ENCODE results near the gene CSNK2B.
A peak's percentile ranks its signal among the peaks of the same experiment; 100 is the strongest.

Gene CSNK2B

GRCh38 chr6:31662124-31662723, 3.7 kb upstream of the CSNK2B start:
- no peak for DNase-seq

- no peak for DNase-seq
Observed at GRCh38 chr6:31663126-31663960, 2.5 kb upstream of the CSNK2B start.

- no peak for DNase-seq
Observed at GRCh38 chr6:31663961-31664789, 1.7 kb upstream of the CSNK2B start.

- peak; percentile 82 for DNase-seq
Observed at GRCh38 chr6:31664790-31665500, 935 bp upstream of the CSNK2B start, which contains the start of gene GPANK1. Gene GPANK1 (minus strand): TSS chr6:31664997. CDS start chr6:31664478, 519 bp downstream.

GRCh38 chr6:31666337-31666965, 571 bp downstream of the CSNK2B start:
- DNase-seq: no peak

- DNase-seq: no peak
Observed at GRCh38 chr6:31669676-31670075, 3.8 kb downstream of the CSNK2B start, which contains the start of gene LY6G5B. Gene LY6G5B (plus strand): TSS chr6:31669976. CDS start chr6:31670951, 975 bp downstream.

- no peak for DNase-seq
Observed at GRCh38 chr6:31676322-31676903, 10.5 kb downstream of the CSNK2B start.

- no peak for DNase-seq
Observed at GRCh38 chr6:31676904-31677303, 11.0 kb downstream of the CSNK2B start.

GRCh38 chr6:31677955-31678354, 12.1 kb downstream of the CSNK2B start:
- DNase-seq: no peak

- DNase-seq: peak; percentile 60
Observed at GRCh38 chr6:31680226-31681134, 14.6 kb downstream of the CSNK2B start, which contains the start of gene LY6G5C. Gene LY6G5C (minus strand): TSS chr6:31681067. CDS start chr6:31680373, 694 bp downstream.

GRCh38 chr6:31681135-31681671, 15.3 kb downstream of the CSNK2B start:
- DNase-seq: peak; percentile 41

GRCh38 chr6:31683591-31683990, 17.7 kb downstream of the CSNK2B start:
- DNase-seq: no peak

GRCh38 chr6:31686483-31686882, 20.6 kb downstream of the CSNK2B start:
- no peak for DNase-seq

GRCh38 chr6:31687321-31687720, 21.4 kb downstream of the CSNK2B start:
- DNase-seq: no peak

- no peak for DNase-seq
Observed at GRCh38 chr6:31687860-31688693, 22.2 kb downstream of the CSNK2B start.

GRCh38 chr6:31689249-31690110, 23.6 kb downstream of the CSNK2B start:
- DNase-seq: no peak

- no peak for DNase-seq
Observed at GRCh38 chr6:31690231-31691077, 24.6 kb downstream of the CSNK2B start.

All from stimulated activated CD4-positive, alpha-beta T cell treated with anti-CD3 and anti-CD28 coated beads, Interleukin-12 subunit alpha, Interleukin-12 subunit beta, amount 100 ng/mL, for 4 hours (primary cell).